Measurements from ENCODE around the gene LRP1B.
"Not testable (repeated sequence)": the region's sequence is repeated elsewhere in the genome, so short reads cannot be mapped to it uniquely, and the experiment has no call there.

Gene LRP1B

GRCh38 chr2:140737006-140737405 is 1393.8 kb downstream of the LRP1B start:
- DNase-seq = no peak

DNA sequence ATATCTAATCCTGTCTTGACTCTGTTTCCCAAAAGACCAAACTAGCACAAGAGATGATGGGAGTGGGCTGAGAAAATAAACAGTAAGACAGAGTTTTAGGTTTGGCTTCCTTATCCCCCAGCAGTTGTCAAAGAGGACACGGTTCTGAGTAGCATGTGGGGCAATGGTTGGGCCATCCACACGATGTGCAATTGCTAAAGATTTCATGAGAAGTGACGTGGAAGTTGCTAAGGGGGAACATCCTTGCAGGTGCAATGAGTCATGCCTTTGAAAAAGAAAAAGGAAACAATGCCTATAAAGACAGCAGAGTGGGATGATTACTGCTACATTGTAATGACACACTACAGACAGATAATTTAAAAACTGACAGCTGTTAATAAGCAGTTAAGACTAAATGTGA is 1395.8 kb downstream of the LRP1B start:
- DNase-seq = no peak

DNA sequence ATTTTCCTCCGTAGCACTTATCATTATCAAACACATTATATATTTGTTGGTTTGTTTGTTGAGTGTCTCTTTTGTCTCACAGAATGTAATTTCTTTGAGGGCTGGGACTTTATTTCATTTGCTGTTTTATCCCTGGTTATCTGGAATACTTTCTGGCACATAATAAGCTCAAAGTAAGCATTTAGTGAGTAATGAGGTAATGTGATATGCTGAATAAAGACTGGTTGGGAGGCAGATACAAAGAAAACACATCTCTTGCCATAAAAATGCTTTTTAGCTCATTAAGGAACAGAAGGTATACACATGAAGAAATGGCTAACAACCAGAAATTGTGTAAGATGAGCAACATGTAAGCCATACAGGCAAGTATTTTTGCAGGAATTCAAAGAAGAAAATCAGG is 1411.8 kb downstream of the LRP1B start:
- DNase-seq = no peak

- DNase-seq = no peak
Observed at GRCh38 chr2:140717481-140717880, 1413.3 kb downstream of the LRP1B start.

DNA sequence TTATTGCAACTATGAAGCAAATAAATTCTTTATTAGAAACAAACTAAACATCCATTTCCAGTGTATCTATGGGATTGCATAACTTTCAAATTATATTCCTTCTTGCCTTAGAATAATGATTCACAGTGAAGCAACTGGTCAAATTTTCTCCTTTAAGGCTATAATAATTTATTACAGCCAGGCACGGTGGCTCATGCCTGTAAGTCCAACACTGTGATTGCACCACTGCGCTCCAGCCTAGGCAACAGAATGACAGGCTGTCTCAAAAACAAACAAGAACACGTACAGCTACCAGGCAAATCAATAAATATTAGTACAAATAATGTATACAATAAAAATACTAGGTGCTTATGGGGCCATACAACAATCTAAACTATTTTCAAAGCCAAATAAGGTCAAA is 1416.2 kb downstream of the LRP1B start:
- no peak for DNase-seq

DNA sequence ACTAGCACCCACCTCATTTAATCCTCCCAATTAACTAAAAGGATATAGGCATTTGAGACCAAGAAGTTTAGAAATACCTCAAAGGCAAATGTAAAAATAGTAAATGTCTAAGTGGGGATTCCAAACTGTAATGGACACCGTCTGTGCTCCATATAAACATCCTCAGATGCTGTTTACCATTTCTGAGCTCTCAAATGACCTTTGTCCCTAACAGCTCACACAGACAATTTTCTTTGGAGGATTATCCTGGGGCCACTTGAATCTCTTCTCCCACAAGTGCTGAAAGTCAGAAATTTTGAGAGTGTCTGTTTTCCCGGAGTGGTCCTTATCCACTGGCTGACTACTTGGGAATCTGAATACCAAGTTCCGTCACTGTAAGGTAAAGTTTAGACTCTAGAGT is 1418.9 kb downstream of the LRP1B start:
- DNase-seq = no peak

GRCh38 chr2:140701726-140702125 is 1429.1 kb downstream of the LRP1B start:
- no peak for DNase-seq

GRCh38 chr2:140698636-140699035 is 1432.2 kb downstream of the LRP1B start:
- no peak for DNase-seq

GRCh38 chr2:140696449-140696848 is 1434.4 kb downstream of the LRP1B start:
- DNase-seq = no peak

DNA sequence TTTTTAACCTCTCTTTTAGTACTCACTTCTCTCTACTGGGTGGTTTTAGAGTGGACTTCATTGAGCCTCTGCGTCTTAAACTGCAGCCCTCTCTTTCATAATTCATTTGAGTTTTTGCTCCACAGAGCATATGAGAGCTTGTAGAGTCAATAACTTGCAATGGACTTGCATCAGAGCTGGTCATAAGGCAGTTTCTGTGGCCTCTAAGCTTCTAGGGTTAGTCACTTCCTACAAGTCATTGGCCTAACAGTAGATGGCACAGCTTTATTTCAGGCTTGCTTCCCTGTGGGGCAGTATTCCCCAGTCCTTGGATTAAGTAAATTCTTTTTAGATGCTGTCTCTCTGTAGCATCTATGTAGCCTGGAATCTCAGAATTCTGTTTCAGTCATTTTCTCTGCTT is 1435.7 kb downstream of the LRP1B start:
- no peak for DNase-seq

DNA sequence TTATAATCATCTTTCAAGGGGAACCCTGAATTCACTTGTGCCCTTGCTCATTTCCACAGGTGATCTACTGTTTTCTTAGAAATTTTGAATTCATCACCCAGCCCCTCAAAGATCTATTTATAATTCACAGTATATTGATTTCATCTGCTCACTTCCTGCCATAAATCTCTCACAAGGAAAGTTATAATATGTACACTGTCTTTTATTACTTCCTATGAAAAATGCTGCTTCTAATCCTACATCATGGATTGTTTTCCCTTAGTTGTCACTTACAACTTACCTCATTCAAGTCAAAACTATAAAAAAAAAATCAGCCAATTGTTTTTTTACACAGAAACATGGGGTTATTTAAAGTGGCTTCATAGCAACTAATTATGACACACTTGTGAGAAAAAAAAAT is 1443.0 kb downstream of the LRP1B start:
- DNase-seq = no peak

GRCh38 chr2:140683658-140684057 is 1447.2 kb downstream of the LRP1B start:
- no peak for DNase-seq

GRCh38 chr2:140680862-140681261 is 1450.0 kb downstream of the LRP1B start:
- no peak for DNase-seq

- no peak for DNase-seq
Observed at GRCh38 chr2:140679752-140680151, 1451.1 kb downstream of the LRP1B start.

GRCh38 chr2:140669911-140670310 is 1460.9 kb downstream of the LRP1B start:
- DNase-seq = no peak

- DNase-seq = no peak
Observed at GRCh38 chr2:140667203-140667602, 1463.6 kb downstream of the LRP1B start.

DNA sequence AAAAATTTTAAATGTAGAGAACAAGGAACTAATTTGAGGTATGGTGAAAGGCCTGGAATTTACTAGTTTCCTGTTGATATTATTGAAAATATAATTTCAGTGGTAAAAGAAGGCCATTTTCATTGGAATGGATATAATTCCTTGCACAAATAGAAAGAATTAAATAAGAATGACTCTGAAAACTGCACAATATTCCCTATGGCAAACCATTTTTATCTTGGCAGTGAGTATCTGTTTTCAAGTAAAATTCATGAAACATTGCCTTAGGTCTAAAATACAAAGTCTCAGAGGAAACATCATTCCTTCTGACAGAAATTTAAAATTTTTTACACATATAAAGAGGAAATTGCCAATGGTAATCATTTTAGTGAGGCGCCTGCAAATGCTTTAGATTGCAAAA is 1468.3 kb downstream of the LRP1B start:
- no peak for DNase-seq

DNA sequence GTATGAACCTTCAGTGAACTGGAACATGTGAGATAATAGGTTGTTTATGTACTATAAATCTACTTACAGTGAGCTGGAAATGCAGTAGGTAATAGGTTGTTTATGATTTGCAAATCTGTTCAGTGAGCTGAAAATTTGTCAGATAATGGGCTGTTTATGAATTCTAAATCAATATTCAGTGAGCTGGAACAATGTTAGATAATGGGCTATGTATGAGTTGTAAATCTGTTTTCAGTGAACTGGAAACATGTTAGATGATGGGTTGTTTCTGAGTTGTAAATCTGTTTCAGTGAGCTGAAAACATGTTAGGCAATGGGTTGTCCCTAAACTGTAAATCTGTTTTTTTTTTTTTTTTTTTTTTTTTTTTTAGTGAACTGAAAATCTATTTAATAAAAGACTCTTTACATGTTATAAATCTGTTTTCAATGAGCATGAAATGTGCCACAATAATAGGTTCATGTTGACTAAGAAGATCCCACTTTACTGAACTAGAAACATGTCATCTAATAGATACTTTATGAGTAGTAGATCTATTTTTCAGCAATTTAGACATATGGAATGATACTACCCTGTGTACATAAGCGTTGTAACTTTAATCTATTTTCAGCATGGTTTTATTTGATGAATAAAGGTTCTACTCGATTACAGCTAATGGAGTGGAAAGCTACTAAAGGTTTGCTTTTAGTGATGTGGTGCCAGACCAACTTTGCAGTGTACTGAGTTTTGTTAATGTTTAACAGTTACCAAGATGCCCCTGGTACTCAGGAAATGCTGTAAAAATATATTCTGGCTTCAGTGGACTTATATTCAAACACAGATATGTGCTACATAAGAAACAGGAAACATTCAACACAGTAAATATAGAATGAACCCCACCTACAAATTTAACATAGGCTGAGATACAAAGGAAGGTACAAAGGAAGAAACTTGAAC is 1471.8 kb downstream of the LRP1B start:
- no peak for DNase-seq

- no peak for DNase-seq
Observed at GRCh38 chr2:140657657-140658056, 1473.2 kb downstream of the LRP1B start.

- DNase-seq = no peak
Observed at GRCh38 chr2:140654565-140654964, 1476.3 kb downstream of the LRP1B start.

GRCh38 chr2:140650825-140651224 is 1480.0 kb downstream of the LRP1B start:
- DNase-seq = no peak

DNA sequence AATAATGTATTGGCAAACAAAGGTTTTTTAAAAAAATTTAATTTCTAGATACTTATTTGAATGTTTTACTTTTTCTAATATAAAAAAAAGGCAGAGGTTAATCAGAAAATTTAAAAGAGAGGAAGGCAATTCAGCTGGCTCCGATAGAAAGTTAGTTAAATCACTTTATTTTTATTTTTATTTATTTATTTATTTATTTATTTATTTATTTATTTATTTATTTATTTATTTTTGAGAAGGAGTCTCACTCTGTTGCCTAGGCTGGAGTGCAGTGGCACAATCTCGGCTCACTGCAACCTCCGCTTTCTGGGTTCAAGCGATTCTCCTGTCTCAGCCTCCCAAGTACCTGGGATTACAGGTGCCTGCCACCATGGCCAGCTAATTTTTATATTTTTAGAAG is 1480.7 kb downstream of the LRP1B start:
- not testable (repeated sequence) for DNase-seq

DNA sequence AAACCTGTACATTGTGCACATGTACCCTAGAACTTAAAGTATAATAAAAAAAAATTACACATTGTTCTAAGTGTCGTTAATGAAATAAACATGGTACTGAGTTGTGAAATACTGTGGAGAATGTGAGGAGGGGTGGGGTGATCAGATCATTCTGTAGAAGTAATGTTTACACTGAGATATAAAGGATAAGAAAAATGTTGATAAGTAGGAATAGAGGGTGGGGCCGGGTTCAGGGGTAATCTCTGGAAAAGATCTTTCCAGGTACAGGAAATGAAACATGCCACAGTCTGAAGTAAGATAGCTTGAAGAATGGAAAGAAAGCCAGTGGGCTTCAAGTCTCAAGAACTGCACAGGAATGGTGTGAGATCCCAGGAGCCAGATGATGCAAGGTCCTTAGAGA is 1482.4 kb downstream of the LRP1B start:
- DNase-seq = no peak

DNA sequence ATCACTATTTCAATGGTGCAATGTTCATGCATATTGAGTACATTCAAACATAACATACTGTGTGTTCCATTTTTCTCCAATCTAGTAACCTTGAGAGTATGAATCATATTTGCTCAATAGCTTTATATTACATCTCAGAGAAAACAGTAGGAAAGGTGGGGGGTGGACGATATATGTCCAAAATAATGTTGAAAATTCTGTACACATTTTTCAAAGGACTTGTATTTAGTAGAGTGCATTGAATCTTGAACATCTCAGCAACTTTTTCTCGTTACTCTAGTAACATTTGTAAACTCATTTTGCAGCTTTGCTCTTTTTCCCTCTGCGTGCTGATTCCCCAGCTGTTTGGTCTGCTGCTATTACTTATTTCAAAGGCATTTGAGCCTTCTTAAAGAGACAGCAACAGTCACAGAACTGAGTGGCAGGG is 1487.0 kb downstream of the LRP1B start:
- no peak for DNase-seq

DNA sequence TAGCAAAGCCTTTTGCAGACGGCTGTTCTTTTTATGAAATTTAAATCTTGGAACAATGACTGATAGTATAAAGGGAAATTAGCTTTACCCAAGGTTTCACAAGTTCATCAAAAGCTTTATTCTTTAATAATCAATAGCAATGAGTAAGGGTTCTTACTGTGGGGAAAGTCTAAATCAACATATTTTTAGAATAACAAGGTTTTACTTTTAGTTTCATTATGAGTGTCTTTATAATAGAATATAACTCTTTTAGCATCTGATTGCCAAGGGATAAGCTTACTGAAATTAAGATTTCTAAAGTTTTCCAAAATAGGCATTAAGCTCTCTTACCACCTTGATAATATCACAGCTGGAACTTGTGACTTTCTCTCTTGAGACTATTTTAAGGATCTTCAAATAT is 1489.7 kb downstream of the LRP1B start:
- DNase-seq = no peak

Data from stimulated activated CD8-positive, alpha-beta memory T cell treated with anti-CD3 and anti-CD28 coated beads, Interleukin-4, amount 100 ng/mL, for 48 hours (primary cell).